NCI-H774 (cell line): Measurements from ENCODE around the gene NRXN3.

Experiments used
- DNase-seq: peaks from one replicate; lab custom pipeline; 2025; lab: John Stamatoyannopoulos, UW

NRXN3 gene

DNA sequence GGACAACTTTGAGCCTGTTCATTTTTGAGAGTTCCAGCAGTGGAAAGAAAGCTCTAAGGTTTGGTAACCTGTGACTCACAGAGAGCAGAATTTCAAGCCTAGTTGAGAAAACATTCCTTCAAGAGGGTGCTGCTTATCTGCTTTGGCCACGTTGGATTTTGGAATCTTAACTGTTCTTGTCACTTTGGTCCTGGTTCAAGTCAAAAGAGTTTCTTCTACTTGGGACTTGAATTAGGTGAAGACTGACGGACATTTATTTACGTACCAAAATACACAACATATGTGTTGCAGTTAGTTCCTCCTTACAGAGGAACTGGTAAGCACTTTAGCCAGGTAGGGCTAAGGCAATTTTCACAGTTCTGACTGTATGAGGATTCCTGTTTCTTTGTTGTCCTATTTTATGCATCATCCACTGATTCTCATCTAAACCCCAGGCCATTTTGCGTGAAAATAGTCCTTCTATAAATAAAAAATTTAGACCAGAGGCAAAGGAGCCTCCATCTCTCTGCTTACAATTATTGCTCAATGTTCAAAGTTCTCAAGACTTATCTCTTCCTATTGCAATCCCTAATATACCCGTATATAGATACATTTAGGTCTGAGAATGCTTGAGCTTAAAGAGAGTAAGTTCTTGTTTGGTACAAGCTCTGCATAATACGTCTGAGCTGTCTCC is 1460.3 kb downstream of the NRXN3 start:
- DNase-seq = no peak

- DNase-seq = no peak
Measured at GRCh38 chr14:79631276-79631675, 1461.1 kb downstream of the NRXN3 start.

DNA sequence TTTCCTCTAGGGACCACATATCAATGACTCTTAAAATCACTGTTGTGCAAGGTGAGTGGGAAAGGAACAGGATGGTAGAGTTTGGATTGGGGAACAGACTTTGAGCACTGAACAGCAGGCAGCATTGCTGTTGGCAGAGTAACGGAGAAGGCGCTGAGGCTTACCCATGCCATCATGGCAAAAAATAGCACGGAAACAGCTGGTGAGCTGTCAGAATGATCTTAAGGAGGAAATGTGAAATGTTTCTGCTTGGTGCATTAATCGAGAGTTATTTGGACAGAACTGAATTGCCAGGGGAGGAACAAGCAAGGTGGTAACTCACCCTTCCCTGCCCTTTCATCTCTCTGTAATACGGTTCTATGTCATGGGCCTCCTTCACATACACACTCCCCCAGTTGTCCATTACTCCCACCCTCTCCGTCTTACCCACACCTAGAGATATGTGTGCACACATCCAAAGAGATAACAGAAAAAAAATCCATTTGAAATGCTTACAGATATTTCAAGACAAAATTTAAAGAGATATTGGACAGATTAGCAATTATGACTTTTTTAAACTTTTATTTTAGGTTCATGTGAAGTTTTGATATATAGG is 1468.6 kb downstream of the NRXN3 start:
- DNase-seq = no peak

DNA sequence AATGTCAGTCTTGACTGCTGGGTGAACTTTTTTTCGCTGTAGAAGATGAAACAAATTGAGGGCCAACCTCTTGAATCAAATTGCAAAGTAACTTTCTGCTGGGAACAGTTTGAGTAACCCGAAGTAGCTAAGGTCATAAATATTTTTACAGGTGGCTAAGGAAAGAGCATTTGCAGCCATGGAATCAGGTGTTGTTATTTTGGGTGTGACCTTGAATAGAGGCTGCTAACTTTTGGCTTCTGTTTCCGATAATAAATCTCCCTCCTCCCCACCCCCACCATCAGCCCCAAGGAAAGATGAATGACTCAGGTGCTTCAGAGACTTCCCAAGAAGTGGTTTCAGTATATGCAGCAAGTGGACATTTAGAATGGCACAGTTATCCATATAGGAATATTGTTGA is 1469.4 kb downstream of the NRXN3 start:
- DNase-seq = no peak

GRCh38 chr14:79641371-79641770 is 1471.2 kb downstream of the NRXN3 start:
- DNase-seq = no peak

DNA sequence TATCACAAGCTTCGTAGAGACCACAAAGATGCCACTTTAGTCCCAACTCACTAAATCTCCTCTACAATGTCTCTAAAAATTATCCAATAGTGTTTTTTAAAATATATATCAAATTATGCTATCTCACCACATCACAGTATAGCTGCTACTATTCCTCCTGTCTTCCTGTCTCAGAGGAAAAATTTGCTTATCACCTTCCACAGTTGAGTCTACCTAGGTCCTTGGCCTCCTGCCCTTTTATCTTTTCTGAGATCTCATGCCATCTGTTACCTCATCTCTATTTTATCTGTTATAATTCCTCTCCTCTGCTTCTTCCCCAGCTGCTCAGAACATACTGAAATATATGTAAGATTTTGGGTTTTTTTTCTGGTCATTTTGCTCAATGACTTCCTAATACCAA is 1473.0 kb downstream of the NRXN3 start:
- no peak for DNase-seq

DNA sequence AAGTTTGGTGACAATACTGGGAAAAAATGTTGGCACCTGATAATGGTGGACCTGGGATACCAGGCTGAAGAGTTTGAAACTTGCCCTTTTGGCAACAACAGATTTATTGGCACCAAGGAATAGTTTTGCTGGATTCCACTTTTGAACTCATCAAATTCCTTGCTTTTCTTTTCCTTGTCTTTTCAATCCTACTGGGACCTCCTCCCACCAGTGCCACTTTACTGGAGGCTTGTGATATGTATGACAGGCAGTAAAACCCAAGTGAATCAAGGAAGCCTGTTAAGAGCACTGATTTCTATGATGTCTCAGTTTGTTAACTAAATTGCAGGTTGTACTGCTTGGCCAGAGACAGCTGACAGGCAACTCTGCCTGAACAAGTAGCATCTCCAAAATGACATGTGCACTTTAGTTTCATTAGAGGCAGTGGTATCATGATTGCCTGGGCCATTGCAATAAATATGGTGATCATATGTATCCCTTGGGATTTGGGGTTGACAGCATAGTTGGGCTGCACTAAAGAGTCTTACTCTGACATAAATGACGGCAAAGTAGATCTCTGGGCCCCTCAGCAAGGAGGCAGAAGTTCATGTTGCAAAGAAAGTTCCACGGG is 1475.7 kb downstream of the NRXN3 start:
- DNase-seq = no peak

- DNase-seq = no peak
Measured at GRCh38 chr14:79649856-79650255, 1479.7 kb downstream of the NRXN3 start.

- no peak for DNase-seq
Measured at GRCh38 chr14:79652513-79653307, 1482.5 kb downstream of the NRXN3 start.

DNA sequence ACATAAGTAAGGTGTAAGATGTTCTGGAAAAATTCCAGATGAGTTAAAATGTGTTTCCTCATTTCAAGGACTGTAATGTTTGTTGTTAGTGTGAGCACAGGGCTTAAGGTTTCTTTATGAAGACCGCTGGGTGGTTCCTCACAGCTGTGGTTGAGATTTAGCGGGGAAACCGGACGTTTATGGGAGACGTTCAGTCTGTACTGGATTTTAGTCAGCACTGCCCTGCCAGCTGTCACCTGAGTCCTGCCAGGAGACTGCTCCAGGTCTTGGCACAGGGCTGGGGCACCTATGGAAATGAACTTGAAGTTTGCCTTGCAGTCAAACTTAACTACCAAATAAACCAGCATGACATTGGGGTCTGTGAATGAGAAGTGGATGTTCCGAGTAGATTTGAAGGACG is 1485.9 kb downstream of the NRXN3 start:
- DNase-seq = no peak

DNA sequence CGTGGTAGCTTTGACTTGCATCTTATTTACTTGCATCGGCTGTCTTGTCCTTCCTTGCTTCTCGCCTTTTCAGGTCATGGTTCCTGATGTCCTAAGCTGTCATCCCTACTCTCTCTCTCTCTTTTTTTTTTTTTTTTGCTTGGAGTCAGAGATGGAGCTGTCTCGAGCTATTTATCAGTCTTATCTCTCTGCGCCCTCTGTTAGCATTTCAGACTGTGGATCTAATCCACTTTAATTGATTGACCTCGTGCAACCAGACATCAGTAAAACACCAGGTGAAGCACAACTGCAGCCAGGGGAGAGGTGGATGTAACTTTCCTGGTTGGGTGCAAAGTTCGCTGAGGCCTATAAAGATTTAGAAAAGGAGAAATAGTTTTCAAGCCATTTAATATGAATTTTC is 1486.3 kb downstream of the NRXN3 start:
- no peak for DNase-seq

GRCh38 chr14:79658221-79658620 is 1488.0 kb downstream of the NRXN3 start:
- no peak for DNase-seq

DNA sequence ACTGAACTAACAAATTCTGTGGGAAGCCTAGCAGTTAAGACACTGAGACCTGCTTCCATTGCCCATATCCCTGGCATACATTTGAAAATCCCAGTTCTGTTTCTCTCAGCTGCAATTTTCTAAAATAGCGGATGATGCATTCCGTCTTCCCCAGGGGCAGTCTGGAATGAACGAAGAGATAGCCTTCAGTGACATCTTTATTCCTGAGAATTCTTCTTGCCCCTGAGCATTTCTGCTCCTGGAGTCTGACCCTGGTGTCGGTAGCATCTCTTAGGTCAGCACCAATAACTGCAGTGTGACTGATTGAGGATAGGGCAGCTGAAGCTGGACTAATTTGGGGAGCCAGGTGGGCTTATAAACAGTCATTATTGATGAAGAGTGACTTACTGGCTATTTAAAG is 1488.6 kb downstream of the NRXN3 start:
- DNase-seq = no peak

- no peak for DNase-seq
Measured at GRCh38 chr14:79660053-79660939, 1490.1 kb downstream of the NRXN3 start.

DNA sequence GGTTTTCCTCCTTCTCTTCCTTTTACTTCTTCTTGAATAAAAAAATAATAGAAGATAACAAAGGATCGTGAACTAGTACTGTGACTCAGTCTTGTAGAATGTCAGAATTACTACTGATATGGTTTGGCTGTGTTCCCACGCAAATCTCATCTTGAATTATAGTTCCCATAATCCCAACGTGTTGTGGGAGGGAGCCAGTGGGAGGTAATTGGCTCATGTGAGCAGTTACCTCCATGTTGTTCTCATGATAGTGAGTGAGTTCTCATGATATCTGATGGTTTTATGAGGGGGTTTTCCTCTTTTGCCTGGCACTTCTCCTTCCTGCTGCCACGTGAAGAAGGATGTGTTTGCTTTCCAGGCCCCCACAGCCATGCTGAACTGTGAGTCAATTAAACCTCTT is 1491.6 kb downstream of the NRXN3 start:
- no peak for DNase-seq

DNA sequence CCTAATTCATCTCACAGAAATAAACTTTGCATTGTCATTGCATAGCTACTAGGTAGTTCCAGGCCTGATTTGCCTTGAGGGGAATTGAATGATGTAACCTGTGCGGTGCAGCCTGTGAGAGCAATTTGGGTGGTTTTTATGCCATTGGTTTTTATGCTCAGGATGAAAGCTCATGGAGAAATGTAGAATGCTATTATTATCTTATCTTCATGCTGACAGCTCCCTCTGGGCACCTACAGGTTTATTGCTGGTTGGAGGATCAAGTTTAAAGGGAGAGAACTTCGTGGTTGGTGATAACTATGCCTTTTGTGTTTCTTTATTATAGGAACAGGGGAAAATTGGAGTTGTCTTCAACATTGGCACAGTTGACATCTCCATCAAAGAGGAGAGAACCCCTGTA is 1493.3 kb downstream of the NRXN3 start:
- no peak for DNase-seq

- DNase-seq = no peak
Measured at GRCh38 chr14:79665556-79665955, 1495.4 kb downstream of the NRXN3 start.

GRCh38 chr14:79668951-79669350 is 1498.8 kb downstream of the NRXN3 start:
- no peak for DNase-seq

GRCh38 chr14:79670811-79671210 is 1500.6 kb downstream of the NRXN3 start:
- no peak for DNase-seq

DNA sequence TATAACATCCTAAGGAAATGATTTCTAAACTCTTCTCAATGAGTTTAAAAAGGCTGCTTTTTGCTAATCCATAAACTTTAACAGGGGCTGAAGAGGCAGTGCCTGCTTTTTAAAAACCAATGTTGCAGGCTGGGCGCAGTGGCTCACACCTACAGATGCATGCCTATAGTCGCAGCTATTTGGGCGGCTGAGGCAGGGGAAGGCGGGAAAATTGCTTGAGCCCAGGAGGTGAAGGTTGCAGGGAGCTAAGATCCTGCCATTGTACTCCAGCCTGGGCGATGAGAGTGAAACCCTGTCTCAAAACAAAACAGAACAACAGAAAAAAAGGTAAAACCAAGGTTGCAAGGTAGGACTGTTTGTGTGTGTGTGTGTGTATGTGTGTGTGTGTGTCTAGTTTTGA is 1509.9 kb downstream of the NRXN3 start:
- DNase-seq = no peak

DNA sequence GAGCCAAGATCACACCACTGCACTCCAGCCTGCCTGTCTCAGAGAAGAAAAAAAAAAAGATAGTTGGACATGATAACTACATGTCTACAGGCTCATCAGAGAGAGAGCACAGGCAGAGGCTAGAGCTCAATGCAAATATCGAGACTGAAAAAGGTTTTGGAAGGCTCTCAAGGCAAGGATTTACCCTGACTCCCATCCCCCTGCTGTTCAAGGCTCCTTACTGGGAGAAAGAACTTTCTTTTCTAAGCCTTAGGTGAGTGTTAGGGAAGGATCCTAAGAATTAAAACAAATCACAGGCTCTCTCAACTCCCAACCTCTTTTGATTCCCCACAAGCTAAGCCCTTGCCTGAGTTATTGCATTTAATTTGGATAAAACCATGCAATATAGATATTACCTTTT is 1516.0 kb downstream of the NRXN3 start:
- no peak for DNase-seq

GRCh38 chr14:79690960-79691359 is 1520.8 kb downstream of the NRXN3 start:
- no peak for DNase-seq
